ENCODE data around the gene EIF3A. TPM values are rescaled to one million over a fixed set of nuclear protein-coding genes. Genes with fewer than 3 reads are reported as not detected.

Gene EIF3A
- total and polyA plus RNA-seq, 12 donors: 26.0 to 197 (median 93.3) TPM

GRCh38 chr10:118998183-118998582 lies 82.4 kb downstream of the EIF3A start:
- no peak for TF ChIP-seq CTCF (IDR thresholded peaks at IDR 0.05)
- no peak for TF ChIP-seq POLR2A (IDR thresholded peaks at IDR 0.05)
- Histone ChIP-seq H3K4me1 (replicated peaks in 1 of 2) (no peaks in the 10 kb centered on the region), H3K27ac (no peak overlapping the region), H3K36me3 (replicated peaks in 1 of 2) (no peaks in the 10 kb centered on the region), H3K27me3 (no peaks in the 10 kb centered on the region), H3K9me3 (replicated peaks in 1 of 3) (no peaks in the 10 kb centered on the region), H3K4me3 (no peak overlapping the region)
- intact Hi-C loops (cut with DNase I): no loop called here
- no peak for DNase-seq
- WGBS, 4 donors: 69 to 93% (median 85%) methylated on average over 5 of the region's 5 CpGs

DNA sequence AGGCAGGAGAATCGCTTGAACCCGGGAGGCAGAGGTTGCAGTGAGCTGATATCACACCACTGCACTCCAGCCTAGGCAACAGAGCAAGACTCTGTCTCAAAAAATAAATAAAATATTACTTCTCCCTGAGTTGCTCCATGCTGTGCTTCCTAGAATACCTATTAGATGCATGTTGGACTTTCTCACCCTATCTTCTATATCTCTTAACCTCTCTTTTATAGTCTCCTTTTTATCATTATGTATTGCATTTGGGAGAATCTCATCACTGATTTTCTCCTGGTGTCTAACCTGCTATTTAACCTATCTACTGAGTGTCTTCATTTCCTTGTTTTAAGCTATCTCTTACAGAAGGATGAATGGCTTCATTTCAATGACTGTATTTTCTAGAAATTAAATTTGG lies 83.2 kb downstream of the EIF3A start:
- TF ChIP-seq CTCF (IDR thresholded peaks at IDR 0.05) (no peak), POLR2A (IDR thresholded peaks at IDR 0.05) (no peak)
- DNase-seq: no peak
- WGBS, 4 donors: 86 to 100% (median 91%) methylated on average over 2 of the region's 2 CpGs
- H3K9me3 ChIP-seq (replicated peaks in 1 of 3): no peaks in the 10 kb centered on the region
- intact Hi-C loops (cut with DNase I): no loop called here
- H3K4me3 ChIP-seq: no peak overlapping the region
- no peaks in the 10 kb centered on the region for H3K36me3 ChIP-seq (replicated peaks in 1 of 2)
- no peaks in the 10 kb centered on the region for H3K4me1 ChIP-seq (replicated peaks in 1 of 2)
- no peak overlapping the region for H3K27ac ChIP-seq
- H3K27me3 ChIP-seq: no peaks in the 10 kb centered on the region

GRCh38 chr10:118995739-118996138 lies 84.9 kb downstream of the EIF3A start:
- no peak overlapping the region for H3K27ac ChIP-seq
- DNase-seq: no peak
- H3K36me3 ChIP-seq (replicated peaks in 1 of 2): no peaks in the 10 kb centered on the region
- H3K4me3 ChIP-seq: no peak overlapping the region
- TF ChIP-seq CTCF (IDR thresholded peaks at IDR 0.05) (no peak), POLR2A (IDR thresholded peaks at IDR 0.05) (no peak)
- H3K27me3 ChIP-seq: no peaks in the 10 kb centered on the region
- WGBS, 4 donors: 87 to 92% (median 91%) methylated on average over 10 of the region's 10 CpGs
- no peaks in the 10 kb centered on the region for H3K9me3 ChIP-seq (replicated peaks in 1 of 3)
- intact Hi-C loops (cut with DNase I): no loop called here
- H3K4me1 ChIP-seq (replicated peaks in 1 of 2): no peaks in the 10 kb centered on the region

- intact Hi-C loops (cut with DNase I): no loop called here
- TF ChIP-seq POLR2A (IDR thresholded peaks at IDR 0.05) (no peak), CTCF (IDR thresholded peaks at IDR 0.05) (no peak)
- H3K36me3 ChIP-seq (replicated peaks in 1 of 2): no peaks in the 10 kb centered on the region
- 55 to 85% (median 76%) methylated on average over 2 of the region's 2 CpGs; no CpG with 5 or more reads in 1 of the 4 donors for WGBS, 4 donors
- H3K9me3 ChIP-seq (replicated peaks in 1 of 3): no peaks in the 10 kb centered on the region
- no peak overlapping the region for H3K27ac ChIP-seq
- no peak overlapping the region for H3K4me3 ChIP-seq
- H3K4me1 ChIP-seq (replicated peaks in 1 of 2): no peaks in the 10 kb centered on the region
- no peaks in the 10 kb centered on the region for H3K27me3 ChIP-seq
- no peak for DNase-seq
Measured at GRCh38 chr10:118994321-118994720, 86.3 kb downstream of the EIF3A start.
